GM21423 (cell line): ENCODE data around the gene DEFB121.
"Not testable (repeated sequence)": the region's sequence is repeated elsewhere in the genome, so short reads cannot be mapped to it uniquely, and the experiment has no call there.

ENCODE experiments used
- ATAC-seq: cut with Tn5 transposase; IDR thresholded peaks from one replicate; pipeline ENCODE4 v1.9.1; 2021; ENCODE audit warnings: mild to moderate bottlenecking, moderate library complexity; ENCODE audit not compliant: unreplicated experiment

Gene DEFB121

DNA sequence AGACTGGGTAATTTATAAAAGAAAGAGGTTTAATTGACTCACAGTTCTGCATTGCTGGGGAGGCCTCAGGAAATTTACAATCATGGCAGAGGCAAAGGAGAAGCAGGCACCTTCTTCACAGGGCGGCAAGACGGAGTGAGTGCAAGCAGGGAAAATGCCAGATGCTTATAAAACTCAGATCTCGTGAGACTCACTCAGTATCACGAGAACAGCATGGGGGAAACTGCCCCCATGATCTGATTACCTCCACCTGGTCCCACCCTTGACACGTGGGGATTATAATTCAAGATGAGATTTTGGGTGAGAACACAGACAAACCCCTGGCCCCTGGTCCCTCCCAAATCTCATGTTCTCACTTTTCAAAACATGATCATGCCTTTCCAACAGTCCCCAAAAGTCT, 41.7 kb downstream of the DEFB121 start:
- ATAC-seq: not testable (repeated sequence)

DNA sequence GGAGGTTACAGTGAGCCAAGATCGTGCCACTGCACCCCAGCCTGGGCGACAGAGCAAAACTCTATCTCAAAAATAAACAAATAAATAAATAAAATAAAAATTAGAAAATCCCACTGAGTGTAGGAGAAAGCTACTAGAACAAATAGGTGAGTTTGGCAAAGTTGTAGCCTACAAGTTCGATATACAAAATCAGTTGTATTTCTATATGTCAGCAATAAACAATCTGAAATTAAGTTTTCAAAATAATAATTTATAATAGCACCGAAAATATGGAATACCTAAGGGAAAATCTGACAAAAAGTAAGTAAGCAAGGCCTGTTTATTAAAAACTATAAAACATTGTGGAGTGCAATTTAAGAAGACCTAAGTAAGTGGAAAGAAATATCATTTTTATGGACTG, 42.7 kb downstream of the DEFB121 start:
- no peak for ATAC-seq

DNA sequence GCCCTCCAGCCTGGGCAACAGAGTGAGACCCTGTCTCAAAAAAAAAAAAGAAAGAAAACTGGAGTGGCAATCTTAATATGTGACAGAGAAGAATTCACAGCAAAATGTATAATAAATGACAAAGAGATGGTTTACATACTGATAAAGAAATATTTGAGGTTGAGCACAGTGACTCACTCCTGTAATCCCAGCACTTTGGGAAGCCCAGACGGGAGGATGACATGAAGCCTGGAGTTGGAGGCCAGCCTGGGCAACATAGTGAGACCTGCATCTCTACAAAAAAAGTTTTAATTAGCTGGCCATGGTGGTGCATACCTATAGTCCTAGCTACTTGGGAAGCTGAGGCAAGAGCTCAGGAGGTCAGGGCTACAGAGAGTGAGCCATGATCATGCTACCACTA, 50.0 kb downstream of the DEFB121 start:
- no peak for ATAC-seq
